Retinal pigment epithelial cell (primary cell): Measurements from ENCODE around the gene PLXNC1.

ENCODE experiments used
- DNase-seq: peaks from one replicate; pipeline ENCODE4 v3.0.0-alpha.2; 2010; ENCODE audit warnings: low read depth
- H3K4me3 ChIP-seq: 2 replicates; pipeline ENCODE4 v1.5.1; 2011; ENCODE audit warnings: mild to moderate bottlenecking, low read length, control low read depth, moderate library complexity
- TF ChIP-seq, protein P1 (sequence below): conservative IDR thresholded peaks from 2 replicates; pipeline ENCODE4 v1.5.1; 2011; ENCODE audit warnings: low read depth, low read length, control low read depth, inconsistent platforms

PLXNC1 gene

DNA sequence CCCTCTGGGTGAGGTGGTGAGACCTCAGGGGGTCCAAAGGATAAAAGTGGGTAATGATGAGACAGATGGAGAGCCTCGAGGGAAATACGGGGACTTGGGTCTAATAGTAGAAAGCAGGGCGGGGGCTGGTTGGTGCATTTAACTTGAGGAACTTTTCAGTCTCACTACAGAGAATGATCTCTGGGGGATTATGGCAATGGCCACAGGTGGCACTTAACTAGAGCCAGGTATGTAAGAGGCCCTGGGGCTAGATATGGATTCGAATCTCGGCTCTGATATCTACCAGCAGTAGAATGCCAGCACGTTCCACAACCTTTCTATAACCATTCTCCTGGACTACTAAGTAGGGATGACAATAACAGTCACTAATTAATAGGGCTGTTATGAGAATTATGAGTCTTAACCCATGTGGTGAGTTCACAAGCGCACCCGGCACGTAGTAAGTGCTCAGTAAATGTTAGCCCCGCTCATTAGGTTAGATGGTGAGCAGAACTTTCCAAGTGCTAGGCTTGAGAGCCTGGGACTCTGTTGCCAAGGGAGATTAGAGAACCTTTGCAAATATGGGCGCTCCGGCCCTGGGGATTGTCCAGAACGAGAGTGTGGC lies 888 bp upstream of the PLXNC1 start:
- no peak for DNase-seq
- H3K4me3 ChIP-seq, result peak overlapping the region; percentile 40
- TF ChIP-seq, protein P1, sequence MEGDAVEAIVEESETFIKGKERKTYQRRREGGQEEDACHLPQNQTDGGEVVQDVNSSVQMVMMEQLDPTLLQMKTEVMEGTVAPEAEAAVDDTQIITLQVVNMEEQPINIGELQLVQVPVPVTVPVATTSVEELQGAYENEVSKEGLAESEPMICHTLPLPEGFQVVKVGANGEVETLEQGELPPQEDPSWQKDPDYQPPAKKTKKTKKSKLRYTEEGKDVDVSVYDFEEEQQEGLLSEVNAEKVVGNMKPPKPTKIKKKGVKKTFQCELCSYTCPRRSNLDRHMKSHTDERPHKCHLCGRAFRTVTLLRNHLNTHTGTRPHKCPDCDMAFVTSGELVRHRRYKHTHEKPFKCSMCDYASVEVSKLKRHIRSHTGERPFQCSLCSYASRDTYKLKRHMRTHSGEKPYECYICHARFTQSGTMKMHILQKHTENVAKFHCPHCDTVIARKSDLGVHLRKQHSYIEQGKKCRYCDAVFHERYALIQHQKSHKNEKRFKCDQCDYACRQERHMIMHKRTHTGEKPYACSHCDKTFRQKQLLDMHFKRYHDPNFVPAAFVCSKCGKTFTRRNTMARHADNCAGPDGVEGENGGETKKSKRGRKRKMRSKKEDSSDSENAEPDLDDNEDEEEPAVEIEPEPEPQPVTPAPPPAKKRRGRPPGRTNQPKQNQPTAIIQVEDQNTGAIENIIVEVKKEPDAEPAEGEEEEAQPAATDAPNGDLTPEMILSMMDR, result no peak

DNA sequence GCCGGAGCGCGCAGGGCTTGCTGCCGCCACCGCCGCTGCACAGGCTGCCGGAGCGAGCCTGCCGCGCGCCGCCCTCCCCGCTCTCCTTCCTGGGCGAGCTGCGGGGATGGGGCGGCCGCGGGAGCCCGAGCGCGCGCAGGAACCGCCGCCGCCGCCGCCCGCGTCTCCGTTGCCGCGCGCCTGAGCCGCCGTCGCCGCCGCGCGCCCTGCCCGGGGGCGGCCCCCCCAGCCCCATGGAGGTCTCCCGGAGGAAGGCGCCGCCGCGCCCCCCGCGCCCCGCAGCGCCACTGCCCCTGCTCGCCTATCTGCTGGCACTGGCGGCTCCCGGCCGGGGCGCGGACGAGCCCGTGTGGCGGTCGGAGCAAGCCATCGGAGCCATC lies 352 bp downstream of the PLXNC1 start:
- TF ChIP-seq, protein P1, result no peak
- no peak for DNase-seq
- H3K4me3 ChIP-seq, result peak overlapping the region; percentile 40

DNA sequence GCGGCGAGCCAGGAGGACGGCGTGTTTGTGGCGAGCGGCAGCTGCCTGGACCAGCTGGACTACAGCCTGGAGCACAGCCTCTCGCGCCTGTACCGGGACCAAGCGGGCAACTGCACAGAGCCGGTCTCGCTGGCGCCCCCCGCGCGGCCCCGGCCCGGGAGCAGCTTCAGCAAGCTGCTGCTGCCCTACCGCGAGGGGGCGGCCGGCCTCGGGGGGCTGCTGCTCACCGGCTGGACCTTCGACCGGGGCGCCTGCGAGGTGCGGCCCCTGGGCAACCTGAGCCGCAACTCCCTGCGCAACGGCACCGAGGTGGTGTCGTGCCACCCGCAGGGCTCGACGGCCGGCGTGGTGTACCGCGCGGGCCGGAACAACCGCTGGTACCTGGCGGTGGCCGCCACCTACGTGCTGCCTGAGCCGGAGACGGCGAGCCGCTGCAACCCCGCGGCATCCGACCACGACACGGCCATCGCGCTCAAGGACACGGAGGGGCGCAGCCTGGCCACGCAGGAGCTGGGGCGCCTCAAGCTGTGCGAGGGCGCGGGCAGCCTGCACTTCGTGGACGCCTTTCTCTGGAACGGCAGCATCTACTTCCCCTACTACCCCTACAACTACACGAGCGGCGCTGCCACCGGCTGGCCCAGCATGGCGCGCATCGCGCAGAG lies 873 bp downstream of the PLXNC1 start:
- no peak for DNase-seq
- TF ChIP-seq, protein P1, result no peak
- H3K4me3 ChIP-seq, result peak overlapping the region; percentile 3

DNA sequence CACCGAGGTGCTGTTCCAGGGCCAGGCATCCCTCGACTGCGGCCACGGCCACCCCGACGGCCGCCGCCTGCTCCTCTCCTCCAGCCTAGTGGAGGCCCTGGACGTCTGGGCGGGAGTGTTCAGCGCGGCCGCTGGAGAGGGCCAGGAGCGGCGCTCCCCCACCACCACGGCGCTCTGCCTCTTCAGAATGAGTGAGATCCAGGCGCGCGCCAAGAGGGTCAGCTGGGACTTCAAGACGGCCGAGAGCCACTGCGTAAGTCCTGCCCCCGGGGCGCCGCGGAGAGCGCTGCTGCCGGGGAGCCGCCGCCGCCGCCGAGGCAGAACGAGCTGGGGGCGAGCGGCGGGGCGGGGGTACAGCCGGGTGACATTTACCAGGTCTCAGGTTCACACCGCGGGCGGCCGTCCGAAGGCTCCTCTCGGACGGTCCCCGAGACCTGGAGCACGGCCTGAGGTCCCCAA lies 1.4 kb downstream of the PLXNC1 start:
- no peak for DNase-seq
- H3K4me3 ChIP-seq, result no peak overlapping the region
- TF ChIP-seq, protein P1, result no peak

DNA sequence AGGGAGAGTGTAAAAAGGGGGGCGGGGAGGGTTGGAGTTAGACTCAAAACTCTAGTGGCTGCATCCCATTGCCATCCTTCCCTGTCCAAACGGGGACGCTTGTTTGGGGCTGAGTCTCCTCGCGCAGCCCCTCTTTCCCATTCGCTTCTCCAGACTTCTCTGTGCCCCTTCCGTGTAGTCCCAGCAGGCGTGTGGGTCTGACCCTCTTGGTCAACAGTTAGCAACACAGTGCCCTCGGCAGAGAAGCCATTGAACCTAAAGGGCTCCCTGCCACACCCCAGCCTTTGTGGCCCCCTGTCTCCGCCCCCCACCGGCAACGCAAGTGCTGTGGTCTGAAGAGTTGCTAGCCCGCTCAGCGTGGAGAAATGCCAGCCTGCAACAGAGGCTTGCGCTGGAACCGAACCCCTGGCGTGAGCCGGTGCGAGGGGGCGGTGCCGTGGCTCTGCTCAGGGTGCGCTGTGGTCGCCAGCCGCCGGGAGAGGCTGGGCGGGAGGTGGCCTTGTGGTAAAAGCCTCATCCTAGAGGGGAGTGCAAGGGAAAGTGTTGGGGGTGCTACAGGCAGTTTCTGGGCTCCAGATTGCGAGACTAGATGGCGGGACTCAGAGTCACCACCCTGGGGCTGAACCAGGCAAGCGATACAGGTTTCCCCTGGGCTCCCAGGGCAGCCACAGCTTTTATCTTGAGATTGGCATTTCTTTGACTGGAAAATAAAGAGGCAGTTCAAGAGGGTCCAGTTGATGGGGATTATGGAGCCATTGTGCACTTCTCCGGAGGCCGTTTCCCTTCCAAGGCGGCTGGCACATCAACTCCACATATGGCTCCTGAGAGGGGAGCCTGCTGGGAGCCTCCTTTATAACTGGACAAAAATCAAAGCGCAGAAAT lies 2.1 kb downstream of the PLXNC1 start:
- DNase-seq, result no peak
- TF ChIP-seq, protein P1, result no peak

DNA sequence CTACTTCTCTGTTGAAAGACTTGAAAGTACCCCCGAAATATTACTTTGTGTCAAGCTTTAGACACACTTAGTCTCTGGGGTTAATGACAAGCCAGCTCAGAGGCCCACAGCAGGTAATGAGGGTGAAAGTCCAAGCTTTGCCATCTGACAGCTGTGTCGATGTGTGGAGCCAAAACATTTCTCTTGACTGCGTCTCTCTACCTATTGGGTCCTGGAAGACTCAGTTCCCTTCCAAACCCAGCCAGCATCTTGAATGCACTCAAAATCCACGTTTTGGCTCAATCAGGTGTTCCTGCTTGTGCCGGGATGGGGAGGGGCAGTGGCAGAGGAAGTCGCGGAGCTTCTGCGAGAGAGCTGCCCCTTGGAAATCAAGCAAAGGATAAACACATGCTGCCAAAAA lies 3.2 kb downstream of the PLXNC1 start:
- no peak overlapping the region for H3K4me3 ChIP-seq
- TF ChIP-seq, protein P1, result no peak
- no peak for DNase-seq

More for the DNA sequence above, 2.1 kb downstream of the PLXNC1 start:
- H3K4me3 ChIP-seq, result no peak overlapping the region
